Measurements from ENCODE around the gene COG5.

COG5 gene

DNA sequence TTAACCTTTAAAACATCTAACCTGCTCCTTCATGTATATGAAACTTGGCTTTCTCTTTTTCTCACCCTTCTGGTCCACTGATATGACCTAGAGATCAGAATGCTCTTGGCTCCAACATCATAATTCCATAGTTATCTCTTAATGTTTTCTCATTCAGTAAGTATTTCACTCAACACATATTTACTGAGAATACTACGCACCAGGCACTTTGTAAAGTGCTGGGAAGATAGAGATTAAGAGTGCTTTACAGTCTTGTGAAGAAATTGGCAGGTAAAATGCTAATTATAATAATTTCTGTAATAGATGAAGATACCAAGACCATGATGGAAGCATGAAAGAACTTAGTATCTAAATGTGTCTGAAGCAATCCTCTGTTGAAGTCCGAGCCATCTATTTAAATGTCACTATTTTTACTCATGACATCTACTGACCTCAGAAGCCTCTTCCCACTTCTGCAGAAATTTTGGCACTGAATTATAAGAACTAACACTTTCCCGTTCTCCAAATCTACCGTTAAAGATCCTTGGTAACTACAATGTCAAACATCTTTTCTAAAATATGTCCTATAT, 278.7 kb downstream of the COG5 start:
- no peak for DNase-seq (ENCODE audit: low read depth)

DNA sequence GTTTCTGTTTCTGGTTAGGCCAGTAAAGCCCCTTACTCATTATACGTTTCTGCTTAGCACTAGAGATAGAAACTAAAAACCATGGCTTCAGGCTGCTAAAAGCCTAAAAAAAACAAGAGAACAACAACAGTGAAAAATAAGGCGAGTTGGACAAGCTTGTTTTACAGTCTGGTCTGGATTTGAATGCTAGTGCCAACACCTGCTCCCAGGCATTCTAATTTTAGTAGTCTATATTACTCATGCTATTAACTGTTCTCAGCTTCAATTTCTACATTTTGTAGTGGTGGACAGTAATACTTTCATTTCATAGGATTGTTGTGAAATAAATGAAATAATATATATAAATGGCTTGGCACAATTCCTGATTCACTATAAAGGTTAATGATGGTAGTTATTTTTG, 286.4 kb downstream of the COG5 start:
- TF ChIP-seq, protein P1, sequence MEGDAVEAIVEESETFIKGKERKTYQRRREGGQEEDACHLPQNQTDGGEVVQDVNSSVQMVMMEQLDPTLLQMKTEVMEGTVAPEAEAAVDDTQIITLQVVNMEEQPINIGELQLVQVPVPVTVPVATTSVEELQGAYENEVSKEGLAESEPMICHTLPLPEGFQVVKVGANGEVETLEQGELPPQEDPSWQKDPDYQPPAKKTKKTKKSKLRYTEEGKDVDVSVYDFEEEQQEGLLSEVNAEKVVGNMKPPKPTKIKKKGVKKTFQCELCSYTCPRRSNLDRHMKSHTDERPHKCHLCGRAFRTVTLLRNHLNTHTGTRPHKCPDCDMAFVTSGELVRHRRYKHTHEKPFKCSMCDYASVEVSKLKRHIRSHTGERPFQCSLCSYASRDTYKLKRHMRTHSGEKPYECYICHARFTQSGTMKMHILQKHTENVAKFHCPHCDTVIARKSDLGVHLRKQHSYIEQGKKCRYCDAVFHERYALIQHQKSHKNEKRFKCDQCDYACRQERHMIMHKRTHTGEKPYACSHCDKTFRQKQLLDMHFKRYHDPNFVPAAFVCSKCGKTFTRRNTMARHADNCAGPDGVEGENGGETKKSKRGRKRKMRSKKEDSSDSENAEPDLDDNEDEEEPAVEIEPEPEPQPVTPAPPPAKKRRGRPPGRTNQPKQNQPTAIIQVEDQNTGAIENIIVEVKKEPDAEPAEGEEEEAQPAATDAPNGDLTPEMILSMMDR (IDR thresholded peaks at IDR 0.05; ENCODE audit: low read depth, low read length, missing control alignments), result no peak
- DNase-seq (ENCODE audit: low read depth), result no peak
- no peak overlapping the region for H3K4me3 ChIP-seq (ENCODE audit: low read depth, low read length)

More for the DNA sequence above, 278.7 kb downstream of the COG5 start:
- H3K4me3 ChIP-seq (ENCODE audit: low read depth, low read length), result no peak overlapping the region
- TF ChIP-seq, protein P1 (IDR thresholded peaks at IDR 0.05; ENCODE audit: low read depth, low read length, missing control alignments), result no peak

DNA sequence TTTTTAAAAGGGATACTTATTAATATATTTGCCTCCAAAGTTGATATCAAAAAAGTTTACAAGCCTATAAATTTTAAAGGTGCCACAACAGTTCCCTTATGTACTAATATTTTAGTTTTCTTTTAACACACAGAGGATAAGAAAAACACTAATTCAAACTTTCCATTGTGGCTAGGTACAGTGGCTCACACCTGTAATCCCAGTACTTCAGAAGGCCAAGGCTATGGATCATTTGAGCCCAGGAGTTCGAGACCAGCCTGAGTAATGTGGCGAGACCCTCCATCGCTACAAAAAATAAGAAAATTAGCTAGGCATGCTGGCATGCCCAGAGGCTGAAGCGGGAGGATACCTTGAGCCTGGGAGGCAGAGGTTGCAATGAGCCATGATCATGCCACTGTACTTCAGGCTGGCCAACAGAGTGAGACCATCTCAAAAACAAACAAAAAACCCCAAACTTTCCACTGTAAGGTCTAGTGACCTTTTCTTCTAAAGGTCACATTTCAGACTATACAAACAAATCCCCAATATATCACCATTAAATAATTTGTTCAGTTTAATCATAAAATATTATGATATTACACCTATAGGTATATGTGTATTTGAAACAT, 287.4 kb downstream of the COG5 start:
- DNase-seq (ENCODE audit: low read depth), result no peak
- no peak overlapping the region for H3K4me3 ChIP-seq (ENCODE audit: low read depth, low read length)
- TF ChIP-seq, protein P1 (IDR thresholded peaks at IDR 0.05; ENCODE audit: low read depth, low read length, missing control alignments), result no peak

DNA sequence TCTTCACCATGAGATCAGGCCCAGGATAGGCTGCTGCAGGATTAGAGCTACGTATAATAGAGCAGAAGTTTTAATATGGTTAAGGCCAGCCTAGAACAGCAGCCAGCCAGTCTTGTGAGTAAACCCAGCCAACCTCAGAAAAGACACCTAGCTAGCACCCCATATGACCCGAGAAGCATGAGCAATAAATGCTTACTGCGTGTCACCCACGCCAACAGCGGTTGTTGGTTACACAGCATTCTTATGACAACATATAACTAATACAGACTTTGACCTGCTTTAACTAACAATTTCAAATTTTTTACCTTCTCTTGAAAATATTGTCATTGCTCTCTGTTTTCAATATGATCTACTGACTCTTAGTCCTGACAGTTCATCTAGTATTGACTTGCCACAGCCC, 289.2 kb downstream of the COG5 start:
- no peak for DNase-seq (ENCODE audit: low read depth)
- H3K4me3 ChIP-seq (ENCODE audit: low read depth, low read length), result no peak overlapping the region
- TF ChIP-seq, protein P1 (IDR thresholded peaks at IDR 0.05; ENCODE audit: low read depth, low read length, missing control alignments), result no peak

DNA sequence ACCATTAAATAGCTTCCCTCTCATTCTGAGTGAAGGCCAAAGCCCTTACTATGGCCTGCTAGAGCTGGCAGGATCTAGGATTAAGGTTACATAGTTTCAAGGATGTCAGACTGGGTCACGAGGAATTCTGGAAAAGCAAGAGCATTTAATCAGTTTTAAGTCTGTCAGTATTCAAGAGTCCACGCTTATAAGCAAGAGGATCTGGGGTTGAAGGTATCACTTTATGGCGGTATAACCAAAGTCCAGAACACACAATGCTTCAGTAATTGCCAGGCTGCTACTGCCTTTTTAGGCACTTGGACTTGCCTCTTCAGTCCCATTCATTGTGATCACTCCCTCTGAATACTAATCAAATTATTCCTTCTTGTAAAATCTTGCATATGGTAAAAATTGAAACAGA, 293.9 kb downstream of the COG5 start:
- TF ChIP-seq, protein P1 (IDR thresholded peaks at IDR 0.05; ENCODE audit: low read depth, low read length, missing control alignments), result no peak
- DNase-seq (ENCODE audit: low read depth), result no peak

DNA sequence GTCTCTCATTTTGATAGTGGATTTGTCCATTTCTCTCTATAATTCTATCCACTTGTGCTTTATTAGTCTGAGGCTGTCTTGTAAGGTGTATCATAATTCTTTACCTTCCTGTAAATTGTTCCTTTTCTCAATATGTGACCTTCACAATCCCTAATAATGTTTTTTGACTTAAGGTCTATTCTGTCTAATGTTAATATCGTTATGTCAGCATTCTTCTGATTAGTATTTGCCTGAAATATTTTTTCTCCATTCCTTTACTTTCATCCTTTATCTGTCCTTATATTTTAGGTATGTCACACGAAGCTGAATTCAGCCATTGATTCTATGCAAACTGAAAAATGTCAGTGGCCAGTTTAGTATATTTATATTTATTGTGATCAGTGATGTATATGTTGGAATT, 295.1 kb downstream of the COG5 start:
- TF ChIP-seq, protein P1 (IDR thresholded peaks at IDR 0.05; ENCODE audit: low read depth, low read length, missing control alignments), result no peak
- no peak for DNase-seq (ENCODE audit: low read depth)
- H3K4me3 ChIP-seq (ENCODE audit: low read depth, low read length), result no peak overlapping the region

More for the DNA sequence above, 293.9 kb downstream of the COG5 start:
- no peak overlapping the region for H3K4me3 ChIP-seq (ENCODE audit: low read depth, low read length)

DNA sequence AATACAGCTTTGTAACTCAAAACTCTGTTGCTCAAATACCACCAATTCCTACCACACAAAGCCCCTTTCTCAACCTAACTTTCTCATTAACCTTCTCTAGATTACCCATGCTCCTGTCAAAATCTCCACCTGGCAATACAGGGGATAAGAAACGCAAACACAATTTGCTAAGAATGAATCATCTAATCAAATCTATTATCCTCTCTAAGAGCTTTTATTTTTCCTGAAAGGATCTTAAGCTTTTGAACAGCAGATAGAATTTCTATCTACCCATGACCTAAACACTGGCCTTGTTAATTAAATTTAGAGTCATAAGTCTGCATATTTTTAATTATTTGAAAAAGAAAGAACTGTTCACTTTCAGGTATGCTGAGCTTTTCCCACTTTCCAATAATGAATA, 296.6 kb downstream of the COG5 start:
- TF ChIP-seq, protein P1 (IDR thresholded peaks at IDR 0.05; ENCODE audit: low read depth, low read length, missing control alignments), result no peak
- H3K4me3 ChIP-seq (ENCODE audit: low read depth, low read length), result no peak overlapping the region
- DNase-seq (ENCODE audit: low read depth), result no peak

All from GM12864 (cell line).